IPS-18a (cell line): Measurements from ENCODE around the gene CCDC107.
"Not testable (repeated sequence)": the region's sequence is repeated elsewhere in the genome, so short reads cannot be mapped to it uniquely, and the experiment has no call there.

Experiments used
- H3K27ac ChIP-seq: one replicate; pipeline ENCODE4 v1.5.1; 2013; ENCODE audit warnings: low read length
- H3K27me3 ChIP-seq: one replicate; pipeline ENCODE4 v1.6.1; 2013; ENCODE audit warnings: mild to moderate bottlenecking, low read length; ENCODE audit not compliant: control insufficient read depth, insufficient read depth
- H3K36me3 ChIP-seq: one replicate; pipeline ENCODE4 v1.6.1; 2013; ENCODE audit warnings: low read depth, low read length; ENCODE audit not compliant: control insufficient read depth
- H3K4me1 ChIP-seq: one replicate; pipeline ENCODE4 v1.6.1; 2013; ENCODE audit warnings: low read depth, low read length; ENCODE audit not compliant: control insufficient read depth
- H3K4me3 ChIP-seq: one replicate; pipeline ENCODE4 v1.5.1; 2013; ENCODE audit warnings: low read length
- H3K9ac ChIP-seq: one replicate; pipeline ENCODE4 v1.6.1; 2013; ENCODE audit warnings: mild to moderate bottlenecking, low read length, moderate library complexity
- H3K9me3 ChIP-seq: one replicate; pipeline ENCODE4 v1.6.1; 2013; ENCODE audit warnings: low read depth, low read length; ENCODE audit not compliant: control insufficient read depth

CCDC107 gene

GRCh38 chr9:35618854-35619799, 39.0 kb upstream of the CCDC107 start:
- H3K27ac ChIP-seq: no peak overlapping the region
- no peaks in the 10 kb centered on the region for H3K9me3 ChIP-seq
- H3K9ac ChIP-seq: no peak overlapping the region
- no peak overlapping the region for H3K4me3 ChIP-seq
- no peaks in the 10 kb centered on the region for H3K36me3 ChIP-seq
- H3K4me1 ChIP-seq: peaks cover 4% of the 10 kb centered on the region
- peaks cover 27% of the 10 kb centered on the region for H3K27me3 ChIP-seq

- H3K4me3 ChIP-seq: no peak overlapping the region
- no peaks in the 10 kb centered on the region for H3K36me3 ChIP-seq
- H3K27ac ChIP-seq: no peak overlapping the region
- peaks cover 27% of the 10 kb centered on the region for H3K27me3 ChIP-seq
- no peak overlapping the region for H3K9ac ChIP-seq
- H3K9me3 ChIP-seq: no peaks in the 10 kb centered on the region
- peaks cover 4% of the 10 kb centered on the region for H3K4me1 ChIP-seq
Measured at GRCh38 chr9:35619800-35620158, 38.3 kb upstream of the CCDC107 start.

- H3K4me3 ChIP-seq: no peak overlapping the region
- no peak overlapping the region for H3K27ac ChIP-seq
- no peak overlapping the region for H3K9ac ChIP-seq
Measured at GRCh38 chr9:35627575-35627974, 30.5 kb upstream of the CCDC107 start.

GRCh38 chr9:35628389-35628991, 29.6 kb upstream of the CCDC107 start:
- Histone ChIP-seq H3K9me3 (no peaks in the 10 kb centered on the region), H3K4me1 (no peaks in the 10 kb centered on the region), H3K9ac (no peak overlapping the region), H3K27me3 (no peaks in the 10 kb centered on the region), H3K4me3 (no peak overlapping the region), H3K27ac (no peak overlapping the region), H3K36me3 (no peaks in the 10 kb centered on the region)

More at GRCh38 chr9:35627575-35627974, 30.5 kb upstream of the CCDC107 start:
- no peaks in the 10 kb centered on the region for H3K36me3 ChIP-seq
- no peaks in the 10 kb centered on the region for H3K4me1 ChIP-seq
- H3K27me3 ChIP-seq: no peaks in the 10 kb centered on the region
- no peaks in the 10 kb centered on the region for H3K9me3 ChIP-seq

- H3K4me1 ChIP-seq: no peaks in the 10 kb centered on the region
- H3K9me3 ChIP-seq: no peaks in the 10 kb centered on the region
- H3K36me3 ChIP-seq: no peaks in the 10 kb centered on the region
- H3K9ac ChIP-seq: no peak overlapping the region
- no peak overlapping the region for H3K4me3 ChIP-seq
- no peak overlapping the region for H3K27ac ChIP-seq
- no peaks in the 10 kb centered on the region for H3K27me3 ChIP-seq
Measured at GRCh38 chr9:35629597-35629996, 28.5 kb upstream of the CCDC107 start.

GRCh38 chr9:35635730-35636129, 22.4 kb upstream of the CCDC107 start:
- no peaks in the 10 kb centered on the region for H3K36me3 ChIP-seq
- no peak overlapping the region for H3K27ac ChIP-seq
- no peaks in the 10 kb centered on the region for H3K4me1 ChIP-seq
- H3K9ac ChIP-seq: no peak overlapping the region
- H3K27me3 ChIP-seq: no peaks in the 10 kb centered on the region
- H3K9me3 ChIP-seq: no peaks in the 10 kb centered on the region
- H3K4me3 ChIP-seq: no peak overlapping the region

- H3K4me3 ChIP-seq: no peak overlapping the region
- H3K36me3 ChIP-seq: no peaks in the 10 kb centered on the region
- no peak overlapping the region for H3K27ac ChIP-seq
- no peaks in the 10 kb centered on the region for H3K4me1 ChIP-seq
- H3K9me3 ChIP-seq: no peaks in the 10 kb centered on the region
- no peak overlapping the region for H3K9ac ChIP-seq
- H3K27me3 ChIP-seq: no peaks in the 10 kb centered on the region
Measured at GRCh38 chr9:35636135-35636876, 21.8 kb upstream of the CCDC107 start.

GRCh38 chr9:35636877-35637246, 21.2 kb upstream of the CCDC107 start:
- not testable (repeated sequence) for H3K36me3 ChIP-seq, H3K9me3 ChIP-seq, H3K27ac ChIP-seq, H3K4me1 ChIP-seq, H3K4me3 ChIP-seq, H3K9ac ChIP-seq, H3K27me3 ChIP-seq

- H3K9ac ChIP-seq, H3K36me3 ChIP-seq, H3K4me1 ChIP-seq, H3K9me3 ChIP-seq, H3K4me3 ChIP-seq, H3K27me3 ChIP-seq, H3K27ac ChIP-seq: not testable (repeated sequence)
Measured at GRCh38 chr9:35637427-35637955, 20.6 kb upstream of the CCDC107 start.

GRCh38 chr9:35638751-35639150, 19.3 kb upstream of the CCDC107 start:
- not testable (repeated sequence) for H3K36me3 ChIP-seq, H3K4me1 ChIP-seq, H3K27ac ChIP-seq, H3K4me3 ChIP-seq, H3K27me3 ChIP-seq, H3K9ac ChIP-seq, H3K9me3 ChIP-seq

- H3K4me3 ChIP-seq, H3K36me3 ChIP-seq, H3K4me1 ChIP-seq, H3K9me3 ChIP-seq, H3K9ac ChIP-seq, H3K27me3 ChIP-seq, H3K27ac ChIP-seq: not testable (repeated sequence)
Measured at GRCh38 chr9:35639225-35639624, 18.9 kb upstream of the CCDC107 start.
